PC-9 (cell line): Measurements from ENCODE around the gene BAK1.

ENCODE experiments used
- EZH2 ChIP-seq: fragments of 200-600 bp; sonication (generic); IDR thresholded peaks from 2 replicates; pipeline ENCODE4 v1.8.0; 2017; ENCODE audit warnings: antibody characterized with exemption, low read depth
- TF ChIP-seq, protein P1 (sequence below): fragments of 200-600 bp; sonication (generic); conservative IDR thresholded peaks from 2 replicates; pipeline ENCODE4 v1.6.1; 2017; ENCODE audit warnings: mixed run types, antibody characterized with exemption, mild to moderate bottlenecking, moderate library complexity

- TF ChIP-seq, protein P1, sequence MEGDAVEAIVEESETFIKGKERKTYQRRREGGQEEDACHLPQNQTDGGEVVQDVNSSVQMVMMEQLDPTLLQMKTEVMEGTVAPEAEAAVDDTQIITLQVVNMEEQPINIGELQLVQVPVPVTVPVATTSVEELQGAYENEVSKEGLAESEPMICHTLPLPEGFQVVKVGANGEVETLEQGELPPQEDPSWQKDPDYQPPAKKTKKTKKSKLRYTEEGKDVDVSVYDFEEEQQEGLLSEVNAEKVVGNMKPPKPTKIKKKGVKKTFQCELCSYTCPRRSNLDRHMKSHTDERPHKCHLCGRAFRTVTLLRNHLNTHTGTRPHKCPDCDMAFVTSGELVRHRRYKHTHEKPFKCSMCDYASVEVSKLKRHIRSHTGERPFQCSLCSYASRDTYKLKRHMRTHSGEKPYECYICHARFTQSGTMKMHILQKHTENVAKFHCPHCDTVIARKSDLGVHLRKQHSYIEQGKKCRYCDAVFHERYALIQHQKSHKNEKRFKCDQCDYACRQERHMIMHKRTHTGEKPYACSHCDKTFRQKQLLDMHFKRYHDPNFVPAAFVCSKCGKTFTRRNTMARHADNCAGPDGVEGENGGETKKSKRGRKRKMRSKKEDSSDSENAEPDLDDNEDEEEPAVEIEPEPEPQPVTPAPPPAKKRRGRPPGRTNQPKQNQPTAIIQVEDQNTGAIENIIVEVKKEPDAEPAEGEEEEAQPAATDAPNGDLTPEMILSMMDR = no peak
- no peak for TF ChIP-seq EZH2
Observed at GRCh38 chr6:33558801-33559200, 21.3 kb downstream of the BAK1 start.
